Colonic mucosa (tissue), 4 donors: ENCODE data around the gene MTURN. TPM values are rescaled to one million over a fixed set of nuclear protein-coding genes. Genes with fewer than 3 reads are reported as not detected.
"Not testable (repeated sequence)": the region's sequence is repeated elsewhere in the genome, so short reads cannot be mapped to it uniquely, and the experiment has no call there.

Experiments
- DNase-seq: peaks from one replicate; pipeline ENCODE4 v3.0.0-alpha.2; 2020
- H3K27ac ChIP-seq: fragments of 200-600 bp; one replicate; pipeline ENCODE4 v1.8.0; 2021
- H3K27me3 ChIP-seq: fragments of 200-600 bp; one replicate; pipeline ENCODE4 v1.8.0; 2021
- H3K36me3 ChIP-seq: fragments of 200-600 bp; one replicate; pipeline ENCODE4 v1.8.0; 2021
- H3K4me1 ChIP-seq: fragments of 200-600 bp; one replicate; pipeline ENCODE4 v1.8.0; 2021; ENCODE audit warnings: mild to moderate bottlenecking
- H3K4me3 ChIP-seq: fragments of 200-600 bp; one replicate; pipeline ENCODE4 v1.8.0; 2021
- H3K9ac ChIP-seq, 2 donors: one replicate each; pipeline ENCODE4 v1.7.0; 2013; ENCODE audit warnings: control low read depth in 2 of 2, low read depth in 2 of 2, low read length in 2 of 2
- H3K9me3 ChIP-seq: fragments of 200-600 bp; one replicate; pipeline ENCODE4 v1.8.0; 2021
- CTCF ChIP-seq: fragments of 200-600 bp; IDR thresholded peaks from one replicate; pipeline ENCODE4 v1.8.0; 2022; ENCODE audit warnings: antibody characterized with exemption, mild to moderate bottlenecking
- intact Hi-C: fragments of 100-400 bp; cut with DNase I; formaldehyde crosslinking; loops from one replicate; pipeline ENCODE4 v1.14.1; 2022
- total RNA-seq, 2 donors: library from RNA; stranded (reverse); fragmentation: NEBNext Ultra II Directional in 1 of 2; extraction: Animal tissue kit (Norgen Biotek cat#: 25700) in 1 of 2; gene quantifications; one replicate each; pipeline ENCODE4 v1.2.1, GENCODE V29; 2021
- donor health status: healthy.
- donor health status: DM: no; HTN: no; CAD: no.
- donor health status: DM: no; HTN: no; CAD: no.

Gene MTURN
- total RNA-seq, 2 donors from 2014 or later = 8.0 to 10.8 TPM

- no peak overlapping the region for H3K9ac ChIP-seq
- DNase-seq = no peak
- no peak overlapping the region for H3K27ac ChIP-seq
- H3K4me3 ChIP-seq = no peak overlapping the region
- H3K4me1 ChIP-seq = no peaks in the 10 kb centered on the region
- H3K27me3 ChIP-seq = no peaks in the 10 kb centered on the region
- intact Hi-C loops = no loop called here
- H3K36me3 ChIP-seq = no peaks in the 10 kb centered on the region
- H3K9me3 ChIP-seq = no peaks in the 10 kb centered on the region
- TF ChIP-seq CTCF = no peak
Observed at GRCh38 chr7:30184791-30185487, 50.2 kb downstream of the MTURN start.

- TF ChIP-seq CTCF = no peak
- intact Hi-C loops = no loop called here
- no peaks in the 10 kb centered on the region for H3K27me3 ChIP-seq
- no peak for DNase-seq
- no peaks in the 10 kb centered on the region for H3K36me3 ChIP-seq
- H3K4me1 ChIP-seq = no peaks in the 10 kb centered on the region
- no peak overlapping the region for H3K27ac ChIP-seq
- H3K4me3 ChIP-seq = no peak overlapping the region
- no peaks in the 10 kb centered on the region for H3K9me3 ChIP-seq
- no peak overlapping the region for H3K9ac ChIP-seq
Observed at GRCh38 chr7:30185496-30185895, 50.7 kb downstream of the MTURN start.

GRCh38 chr7:30186725-30187124 lies 51.9 kb downstream of the MTURN start:
- no peak overlapping the region for H3K9ac ChIP-seq
- no peak overlapping the region for H3K4me3 ChIP-seq
- no peaks in the 10 kb centered on the region for H3K9me3 ChIP-seq
- no peak for TF ChIP-seq CTCF
- DNase-seq = no peak
- no peaks in the 10 kb centered on the region for H3K4me1 ChIP-seq
- H3K27ac ChIP-seq = no peak overlapping the region
- H3K36me3 ChIP-seq = no peaks in the 10 kb centered on the region
- intact Hi-C loops = no loop called here
- H3K27me3 ChIP-seq = no peaks in the 10 kb centered on the region

GRCh38 chr7:30187513-30187912 lies 52.7 kb downstream of the MTURN start:
- Histone ChIP-seq H3K9me3 (no peaks in the 10 kb centered on the region), H3K27ac (no peak overlapping the region), H3K27me3 (no peaks in the 10 kb centered on the region), H3K4me3 (no peak overlapping the region), H3K36me3 (no peaks in the 10 kb centered on the region), H3K4me1 (no peaks in the 10 kb centered on the region), H3K9ac (no peak overlapping the region)
- TF ChIP-seq CTCF = no peak
- intact Hi-C loops = no loop called here
- no peak for DNase-seq

GRCh38 chr7:30188381-30188780 lies 53.6 kb downstream of the MTURN start:
- intact Hi-C loops, H3K27me3 ChIP-seq, H3K4me1 ChIP-seq, H3K36me3 ChIP-seq, H3K27ac ChIP-seq, H3K4me3 ChIP-seq, DNase-seq, H3K9ac ChIP-seq, H3K9me3 ChIP-seq: not testable (repeated sequence)

GRCh38 chr7:30188811-30189210 lies 54.0 kb downstream of the MTURN start:
- no peaks in the 10 kb centered on the region for H3K36me3 ChIP-seq
- intact Hi-C loops = no loop called here
- no peak for DNase-seq
- H3K4me3 ChIP-seq = no peak overlapping the region
- H3K27me3 ChIP-seq = no peaks in the 10 kb centered on the region
- no peak overlapping the region for H3K9ac ChIP-seq
- no peaks in the 10 kb centered on the region for H3K4me1 ChIP-seq
- no peak overlapping the region for H3K27ac ChIP-seq
- no peaks in the 10 kb centered on the region for H3K9me3 ChIP-seq
- TF ChIP-seq CTCF = no peak
